ENCODE measurements around the gene ADISSP. TPM values are rescaled to one million over a fixed set of nuclear protein-coding genes. Genes with fewer than 3 reads are reported as not detected.

ADISSP gene
- total and polyA plus RNA-seq, 9 of the 15 experiments (the other 6 are each of a cell fraction or from before 2014, with no cell fraction given) = 1.4 to 70.6 (median 23.4) TPM

DNA sequence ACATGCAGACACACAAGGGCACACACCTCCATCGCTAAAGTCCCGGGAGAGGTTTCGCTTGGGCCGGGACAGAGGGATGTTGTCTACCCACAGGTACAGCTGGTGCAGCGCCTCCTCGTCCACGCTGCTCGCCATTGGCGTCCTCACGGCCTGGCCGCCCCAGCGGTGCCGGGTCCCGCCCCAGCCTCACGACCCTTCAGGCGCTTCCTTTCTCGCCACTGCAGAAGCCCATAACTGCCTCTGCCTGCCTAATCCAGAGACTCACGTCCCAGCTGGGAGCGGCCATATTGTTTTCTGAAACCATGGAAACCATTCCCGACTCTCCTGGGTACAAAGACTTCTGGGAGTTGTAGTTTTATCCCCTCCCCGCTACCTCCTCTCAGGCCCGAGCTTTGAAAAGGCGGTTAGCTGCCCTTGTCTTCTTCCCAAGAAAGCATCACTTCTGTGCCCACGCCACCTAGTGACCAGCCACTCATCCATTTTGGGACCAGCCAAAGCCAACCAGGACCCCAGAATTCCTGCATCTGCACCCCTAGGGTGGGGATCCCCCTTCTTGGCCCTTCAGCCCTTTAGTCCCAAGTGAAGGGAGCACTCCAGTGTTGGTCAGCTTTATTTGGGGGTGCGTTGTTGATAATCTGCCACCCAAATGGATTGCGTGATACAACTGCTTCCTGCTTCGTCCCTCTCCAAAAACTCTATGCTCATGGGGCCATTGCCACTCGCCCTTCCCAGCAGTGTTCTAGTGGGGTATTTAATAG lies 13.8 kb upstream of the ADISSP start, which contains the start of gene SPEF1 (continued):
- no peak for TF ChIP-seq CBX2 (IDR thresholded peaks at IDR 0.05; ENCODE audit: insufficient read depth, low read length, poor library complexity, severe bottlenecking)
- TF ChIP-seq, protein P1, sequence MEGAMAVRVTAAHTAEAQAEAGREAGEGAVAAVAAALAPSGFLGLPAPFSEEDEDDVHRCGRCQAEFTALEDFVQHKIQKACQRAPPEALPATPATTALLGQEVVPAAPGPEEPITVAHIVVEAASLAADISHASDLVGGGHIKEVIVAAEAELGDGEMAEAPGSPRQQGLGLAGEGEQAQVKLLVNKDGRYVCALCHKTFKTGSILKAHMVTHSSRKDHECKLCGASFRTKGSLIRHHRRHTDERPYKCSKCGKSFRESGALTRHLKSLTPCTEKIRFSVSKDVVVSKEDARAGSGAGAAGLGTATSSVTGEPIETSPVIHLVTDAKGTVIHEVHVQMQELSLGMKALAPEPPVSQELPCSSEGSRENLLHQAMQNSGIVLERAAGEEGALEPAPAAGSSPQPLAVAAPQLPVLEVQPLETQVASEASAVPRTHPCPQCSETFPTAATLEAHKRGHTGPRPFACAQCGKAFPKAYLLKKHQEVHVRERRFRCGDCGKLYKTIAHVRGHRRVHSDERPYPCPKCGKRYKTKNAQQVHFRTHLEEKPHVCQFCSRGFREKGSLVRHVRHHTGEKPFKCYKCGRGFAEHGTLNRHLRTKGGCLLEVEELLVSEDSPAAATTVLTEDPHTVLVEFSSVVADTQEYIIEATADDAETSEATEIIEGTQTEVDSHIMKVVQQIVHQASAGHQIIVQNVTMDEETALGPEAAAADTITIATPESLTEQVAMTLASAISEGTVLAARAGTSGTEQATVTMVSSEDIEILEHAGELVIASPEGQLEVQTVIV (CRISPR knock-in tag; IDR thresholded peaks at IDR 0.05; ENCODE audit: borderline replicate concordance) = no peak
- TF ChIP-seq PHF8 (IDR thresholded peaks at IDR 0.05; ENCODE audit: borderline replicate concordance, low read length) = no peak
- TF ChIP-seq MEF2A (IDR thresholded peaks at IDR 0.05; ENCODE audit: control insufficient read depth, low read depth, low read length) = no peak
- TF ChIP-seq NFXL1 (CRISPR knock-in tag; IDR thresholded peaks at IDR 0.05) = no peak
- TF ChIP-seq, protein P2, sequence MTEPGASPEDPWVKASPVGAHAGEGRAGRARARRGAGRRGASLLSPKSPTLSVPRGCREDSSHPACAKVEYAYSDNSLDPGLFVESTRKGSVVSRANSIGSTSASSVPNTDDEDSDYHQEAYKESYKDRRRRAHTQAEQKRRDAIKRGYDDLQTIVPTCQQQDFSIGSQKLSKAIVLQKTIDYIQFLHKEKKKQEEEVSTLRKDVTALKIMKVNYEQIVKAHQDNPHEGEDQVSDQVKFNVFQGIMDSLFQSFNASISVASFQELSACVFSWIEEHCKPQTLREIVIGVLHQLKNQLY (CRISPR knock-in tag; conservative IDR thresholded peaks at IDR 0.05) = no peak
- TF ChIP-seq, protein P3, sequence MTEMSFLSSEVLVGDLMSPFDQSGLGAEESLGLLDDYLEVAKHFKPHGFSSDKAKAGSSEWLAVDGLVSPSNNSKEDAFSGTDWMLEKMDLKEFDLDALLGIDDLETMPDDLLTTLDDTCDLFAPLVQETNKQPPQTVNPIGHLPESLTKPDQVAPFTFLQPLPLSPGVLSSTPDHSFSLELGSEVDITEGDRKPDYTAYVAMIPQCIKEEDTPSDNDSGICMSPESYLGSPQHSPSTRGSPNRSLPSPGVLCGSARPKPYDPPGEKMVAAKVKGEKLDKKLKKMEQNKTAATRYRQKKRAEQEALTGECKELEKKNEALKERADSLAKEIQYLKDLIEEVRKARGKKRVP (CRISPR knock-in tag; IDR thresholded peaks at IDR 0.05) = no peak
- TF ChIP-seq ZNF12 (CRISPR knock-in tag; IDR thresholded peaks at IDR 0.05) = no peak
- no peak for TF ChIP-seq IRF2 (CRISPR knock-in tag; IDR thresholded peaks at IDR 0.05)
- no peak for TF ChIP-seq JUNB (CRISPR knock-in tag; conservative IDR thresholded peaks at IDR 0.05)
- no peak for TF ChIP-seq TAF7 (tag; IDR thresholded peaks at IDR 0.05)
- no peak for TF ChIP-seq TSC22D4 (tag; IDR thresholded peaks at IDR 0.05)
- no peak for TF ChIP-seq SMARCA5 (IDR thresholded peaks at IDR 0.05)
- TF ChIP-seq, protein P4, sequence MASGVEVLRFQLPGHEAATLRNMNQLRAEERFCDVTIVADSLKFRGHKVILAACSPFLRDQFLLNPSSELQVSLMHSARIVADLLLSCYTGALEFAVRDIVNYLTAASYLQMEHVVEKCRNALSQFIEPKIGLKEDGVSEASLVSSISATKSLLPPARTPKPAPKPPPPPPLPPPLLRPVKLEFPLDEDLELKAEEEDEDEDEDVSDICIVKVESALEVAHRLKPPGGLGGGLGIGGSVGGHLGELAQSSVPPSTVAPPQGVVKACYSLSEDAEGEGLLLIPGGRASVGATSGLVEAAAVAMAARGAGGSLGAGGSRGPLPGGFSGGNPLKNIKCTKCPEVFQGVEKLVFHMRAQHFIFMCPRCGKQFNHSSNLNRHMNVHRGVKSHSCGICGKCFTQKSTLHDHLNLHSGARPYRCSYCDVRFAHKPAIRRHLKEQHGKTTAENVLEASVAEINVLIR (CRISPR knock-in tag; IDR thresholded peaks at IDR 0.05) = no peak
- TF ChIP-seq SREBF2 (CRISPR knock-in tag; IDR thresholded peaks at IDR 0.05) = no peak
- no peak for TF ChIP-seq ELF1 (tag; IDR thresholded peaks at IDR 0.05)
- TF ChIP-seq RBM39 (optimal IDR thresholded peaks at IDR 0.05; ENCODE audit: low read depth, low read length) = no peak
- no peak for TF ChIP-seq RFX7 (CRISPR knock-in tag; IDR thresholded peaks at IDR 0.05)
- TF ChIP-seq ZNF384 (IDR thresholded peaks at IDR 0.05; ENCODE audit: low read depth, low read length) = no peak
- TF ChIP-seq, protein P5, sequence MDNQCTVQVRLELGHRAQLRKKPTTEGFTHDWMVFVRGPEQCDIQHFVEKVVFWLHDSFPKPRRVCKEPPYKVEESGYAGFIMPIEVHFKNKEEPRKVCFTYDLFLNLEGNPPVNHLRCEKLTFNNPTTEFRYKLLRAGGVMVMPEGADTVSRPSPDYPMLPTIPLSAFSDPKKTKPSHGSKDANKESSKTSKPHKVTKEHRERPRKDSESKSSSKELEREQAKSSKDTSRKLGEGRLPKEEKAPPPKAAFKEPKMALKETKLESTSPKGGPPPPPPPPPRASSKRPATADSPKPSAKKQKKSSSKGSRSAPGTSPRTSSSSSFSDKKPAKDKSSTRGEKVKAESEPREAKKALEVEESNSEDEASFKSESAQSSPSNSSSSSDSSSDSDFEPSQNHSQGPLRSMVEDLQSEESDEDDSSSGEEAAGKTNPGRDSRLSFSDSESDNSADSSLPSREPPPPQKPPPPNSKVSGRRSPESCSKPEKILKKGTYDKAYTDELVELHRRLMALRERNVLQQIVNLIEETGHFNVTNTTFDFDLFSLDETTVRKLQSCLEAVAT (IDR thresholded peaks at IDR 0.05) = no peak
- no peak for TF ChIP-seq MAFK (IDR thresholded peaks at IDR 0.05; ENCODE audit: low read length)
- peak; percentile 96 to 99 for TF ChIP-seq SIN3A (IDR thresholded peaks at IDR 0.05; ENCODE audit: borderline replicate concordance in 2 of 2, control insufficient read depth in 1 of 2, low read depth in 2 of 2, low read length in 2 of 2)

Measured in K562 (cell line).